ENCODE data around the gene LBP. TPM values are rescaled to one million over a fixed set of nuclear protein-coding genes. Genes with fewer than 3 reads are reported as not detected.

The LBP gene
- total and polyA plus RNA-seq, 10 of the 15 experiments (the other 5 are each of a cell fraction or from before 2014, with no cell fraction given) = 0.04 to 0.10 TPM; not detected in 8

DNA sequence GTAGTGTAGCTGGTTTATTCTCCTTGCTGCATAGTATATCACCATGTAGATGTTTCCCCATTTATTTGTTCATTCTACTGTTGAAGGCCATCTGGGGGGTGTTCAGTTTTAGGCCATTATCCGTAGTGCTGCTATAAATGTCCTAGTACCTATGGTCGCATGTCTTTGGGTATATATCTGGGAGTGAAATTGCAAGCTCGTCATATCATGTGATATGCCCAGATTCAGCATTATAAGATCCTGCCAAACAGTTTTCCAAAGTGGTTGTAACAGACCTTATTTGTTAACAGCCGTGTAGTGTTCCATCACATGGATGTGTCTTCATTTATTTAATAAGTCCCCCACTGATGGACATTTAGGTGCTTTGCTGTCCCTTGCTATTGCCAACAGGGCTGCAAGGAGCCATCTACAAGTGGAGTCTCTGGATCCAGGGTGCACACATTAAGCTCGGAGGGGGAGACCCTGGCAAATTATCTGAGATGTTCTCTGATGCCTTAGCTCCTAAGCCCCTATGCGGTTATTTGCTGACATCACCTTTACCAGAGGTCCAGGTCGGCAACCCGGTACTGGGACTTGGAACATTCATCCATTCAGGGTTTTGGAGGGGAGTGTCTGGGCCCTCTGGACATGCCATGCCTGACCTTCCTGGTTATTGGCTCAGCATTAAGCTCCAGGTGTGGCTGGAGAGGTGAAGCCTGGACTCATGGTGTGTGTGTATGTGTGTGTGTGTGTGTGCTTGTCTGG lies 16.9 kb downstream of the LBP start:
- ChIA-PET POLR2A (no interaction called here), CTCF (no interaction called here), RAD21 (ENCODE audit: unreplicated experiment) (no interaction called here), SMC1A (ENCODE audit: uncharacterized antibody, unreplicated experiment) (no interaction called here)
- BruUV-seq (replicated peaks) = no TSS peak
- Histone ChIP-seq H4K20me1 (ENCODE audit: control insufficient read depth, insufficient read depth) (no peaks in the 10 kb centered on the region), H3K4me3 (no peak overlapping the region), H3K27me3 (replicated peaks in 1 of 2; ENCODE audit: control insufficient read depth in 2 of 2, insufficient read depth in 2 of 2, low read length in 1 of 2) (peaks cover 0 to 1% of the 10 kb centered on the region in 2 experiments; a peak in 2 of 4 replicates), H2AFZ (ENCODE audit: control insufficient read depth, low read depth, low read length) (no peak overlapping the region), H3K4me1 (ENCODE audit: control insufficient read depth, insufficient read depth, low read length) (no peaks in the 10 kb centered on the region), H3K4me2 (ENCODE audit: control insufficient read depth, insufficient read depth) (no peak overlapping the region), H3K36me3 (ENCODE audit: control insufficient read depth in 2 of 2, insufficient read depth in 2 of 2, low read length in 1 of 2) (no peaks in the 10 kb centered on the region), H3K9me3 (replicated peaks; ENCODE audit: control insufficient read depth, insufficient read depth, low read length) (no peaks in the 10 kb centered on the region), H3K79me2 (ENCODE audit: control insufficient read depth, insufficient read depth, low read length) (no peaks in the 10 kb centered on the region), H3K9ac (ENCODE audit: control insufficient read depth, insufficient read depth, low read length) (no peak overlapping the region), H3K27ac (ENCODE audit: control insufficient read depth, insufficient read depth) (no peak overlapping the region)
- 35% methylated on average over 8 of the region's 8 CpGs for WGBS (ENCODE audit: insufficient coverage, insufficient replicate concordance, low lambda C conversion rate, missing lambda C conversion rate)
- in situ Hi-C loops (cut with MboI) = no loop called here
- no peak for DNase-seq (ENCODE audit: low read depth, low spot score)
- TF ChIP-seq MTA2 (IDR thresholded peaks at IDR 0.05; ENCODE audit: low read depth) = no peak
- no peak for TF ChIP-seq KAT2A (conservative IDR thresholded peaks at IDR 0.05; ENCODE audit: control insufficient read depth, low read depth, low read length)
- TF ChIP-seq SPI1 (IDR thresholded peaks at IDR 0.05; ENCODE audit: borderline replicate concordance, insufficient read depth, low read depth, low read length) = no peak
- TF ChIP-seq TBL1XR1 (IDR thresholded peaks at IDR 0.05; ENCODE audit: low read depth, low read length) = no peak
- no peak for TF ChIP-seq CBFB (IDR thresholded peaks at IDR 0.05; ENCODE audit: low read depth)
- TF ChIP-seq ASH2L (IDR thresholded peaks at IDR 0.05; ENCODE audit: borderline replicate concordance, low read depth) = no peak
- no peak for TF ChIP-seq ZNF207 (IDR thresholded peaks at IDR 0.05; ENCODE audit: borderline replicate concordance)
- no peak for TF ChIP-seq SMC3 (IDR thresholded peaks at IDR 0.05; ENCODE audit: borderline replicate concordance, low read length)
- no peak for TF ChIP-seq RBBP5 (conservative IDR thresholded peaks at IDR 0.05)
- TF ChIP-seq SMAD1 (IDR thresholded peaks at IDR 0.05; ENCODE audit: low read depth, partially characterized antibody) = no peak
- no peak for TF ChIP-seq IKZF2 (IDR thresholded peaks at IDR 0.05)
- no peak for TF ChIP-seq MXI1 (IDR thresholded peaks at IDR 0.05; ENCODE audit: low read depth, low read length)
- TF ChIP-seq, protein P1, sequence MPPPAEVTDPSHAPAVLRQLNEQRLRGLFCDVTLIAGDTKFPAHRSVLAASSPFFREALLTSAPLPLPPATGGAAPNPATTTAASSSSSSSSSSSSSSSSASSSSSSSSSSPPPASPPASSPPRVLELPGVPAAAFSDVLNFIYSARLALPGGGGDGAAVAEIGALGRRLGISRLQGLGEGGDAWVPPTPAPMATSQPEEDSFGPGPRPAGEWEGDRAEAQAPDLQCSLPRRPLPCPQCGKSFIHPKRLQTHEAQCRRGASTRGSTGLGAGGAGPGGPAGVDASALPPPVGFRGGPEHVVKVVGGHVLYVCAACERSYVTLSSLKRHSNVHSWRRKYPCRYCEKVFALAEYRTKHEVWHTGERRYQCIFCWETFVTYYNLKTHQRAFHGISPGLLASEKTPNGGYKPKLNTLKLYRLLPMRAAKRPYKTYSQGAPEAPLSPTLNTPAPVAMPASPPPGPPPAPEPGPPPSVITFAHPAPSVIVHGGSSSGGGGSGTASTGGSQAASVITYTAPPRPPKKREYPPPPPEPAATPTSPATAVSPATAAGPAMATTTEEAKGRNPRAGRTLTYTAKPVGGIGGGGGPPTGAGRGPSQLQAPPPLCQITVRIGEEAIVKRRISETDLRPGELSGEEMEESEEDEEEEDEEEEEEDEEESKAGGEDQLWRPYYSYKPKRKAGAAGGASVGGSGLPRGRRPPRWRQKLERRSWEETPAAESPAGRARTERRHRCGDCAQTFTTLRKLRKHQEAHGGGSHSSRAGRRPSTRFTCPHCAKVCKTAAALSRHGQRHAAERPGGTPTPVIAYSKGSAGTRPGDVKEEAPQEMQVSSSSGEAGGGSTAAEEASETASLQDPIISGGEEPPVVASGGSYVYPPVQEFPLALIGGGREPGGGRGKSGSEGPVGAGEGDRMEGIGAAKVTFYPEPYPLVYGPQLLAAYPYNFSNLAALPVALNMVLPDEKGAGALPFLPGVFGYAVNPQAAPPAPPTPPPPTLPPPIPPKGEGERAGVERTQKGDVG (CRISPR knock-in tag; IDR thresholded peaks at IDR 0.05) = no peak
- TF ChIP-seq, protein P2, sequence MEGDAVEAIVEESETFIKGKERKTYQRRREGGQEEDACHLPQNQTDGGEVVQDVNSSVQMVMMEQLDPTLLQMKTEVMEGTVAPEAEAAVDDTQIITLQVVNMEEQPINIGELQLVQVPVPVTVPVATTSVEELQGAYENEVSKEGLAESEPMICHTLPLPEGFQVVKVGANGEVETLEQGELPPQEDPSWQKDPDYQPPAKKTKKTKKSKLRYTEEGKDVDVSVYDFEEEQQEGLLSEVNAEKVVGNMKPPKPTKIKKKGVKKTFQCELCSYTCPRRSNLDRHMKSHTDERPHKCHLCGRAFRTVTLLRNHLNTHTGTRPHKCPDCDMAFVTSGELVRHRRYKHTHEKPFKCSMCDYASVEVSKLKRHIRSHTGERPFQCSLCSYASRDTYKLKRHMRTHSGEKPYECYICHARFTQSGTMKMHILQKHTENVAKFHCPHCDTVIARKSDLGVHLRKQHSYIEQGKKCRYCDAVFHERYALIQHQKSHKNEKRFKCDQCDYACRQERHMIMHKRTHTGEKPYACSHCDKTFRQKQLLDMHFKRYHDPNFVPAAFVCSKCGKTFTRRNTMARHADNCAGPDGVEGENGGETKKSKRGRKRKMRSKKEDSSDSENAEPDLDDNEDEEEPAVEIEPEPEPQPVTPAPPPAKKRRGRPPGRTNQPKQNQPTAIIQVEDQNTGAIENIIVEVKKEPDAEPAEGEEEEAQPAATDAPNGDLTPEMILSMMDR (IDR thresholded peaks at IDR 0.05 in 2 of 3, conservative IDR thresholded peaks at IDR 0.05 in 1 of 3; ENCODE audit: control insufficient read depth in 2 of 3, extremely low read depth in 1 of 3, insufficient read depth in 1 of 3, low read depth in 3 of 3, low read length in 3 of 3) = no peak
- TF ChIP-seq RB1 (IDR thresholded peaks at IDR 0.05; ENCODE audit: borderline replicate concordance) = no peak
- no peak for TF ChIP-seq HDAC6 (IDR thresholded peaks at IDR 0.05; ENCODE audit: unreplicated experiment)
- intact Hi-C loops (cut with micrococcal nuclease; ENCODE audit: unreplicated experiment) = no loop called here
- no peak for ATAC-seq
- FAIRE-seq = no peak

Data from GM12878 (cell line).